Mesendoderm (in vitro differentiated cells): ENCODE measurements around the gene ANKZF1.

ENCODE experiments used
- DNase-seq: peaks from one replicate; pipeline ENCODE4 v3.0.0; 2013
- H2AK5ac ChIP-seq: 2 replicates; pipeline ENCODE4 v1.6.1; 2013; ENCODE audit warnings: low read length, inconsistent platforms
- H2BK120ac ChIP-seq: 2 replicates; pipeline ENCODE4 v1.6.1; 2013; ENCODE audit warnings: low read depth, mild to moderate bottlenecking, low read length, moderate library complexity, mixed read lengths
- H2BK15ac ChIP-seq: replicated peaks from 2 replicates; pipeline ENCODE4 v1.6.1; 2013; ENCODE audit warnings: low read depth, mild to moderate bottlenecking, moderate library complexity
- H2BK5ac ChIP-seq: 2 replicates; pipeline ENCODE4 v1.6.1; 2013; ENCODE audit warnings: low read length, inconsistent platforms
- H3K18ac ChIP-seq: 2 replicates; pipeline ENCODE4 v1.6.1; 2013; ENCODE audit warnings: mild to moderate bottlenecking, low read length, mixed read lengths
- H3K23ac ChIP-seq: one replicate; pipeline ENCODE4 v1.6.1; 2013; ENCODE audit warnings: low read length
- H3K27ac ChIP-seq: 2 replicates; pipeline ENCODE4 v1.5.1; 2013; ENCODE audit warnings: low read depth, mild to moderate bottlenecking, inconsistent platforms, low read length, moderate library complexity
- H3K27me3 ChIP-seq: 2 replicates; pipeline ENCODE4 v1.6.1; 2013; ENCODE audit warnings: low read length, control low read depth, mild to moderate bottlenecking, inconsistent platforms; ENCODE audit not compliant: insufficient read depth, poor library complexity
- H3K36me3 ChIP-seq: 2 replicates; pipeline ENCODE4 v1.6.1; 2013; ENCODE audit warnings: low read length, inconsistent platforms; ENCODE audit not compliant: control insufficient read depth, insufficient read depth
- H3K4ac ChIP-seq: one replicate; pipeline ENCODE4 v1.6.1; 2013; ENCODE audit warnings: low read depth, mild to moderate bottlenecking, low read length, moderate library complexity
- H3K4me1 ChIP-seq: 2 replicates; pipeline ENCODE4 v1.6.1; 2013; ENCODE audit warnings: low read depth, low read length, inconsistent platforms; ENCODE audit not compliant: control insufficient read depth
- H3K4me2 ChIP-seq: 2 replicates; pipeline ENCODE4 v1.6.1; 2013; ENCODE audit warnings: low read length
- H3K4me3 ChIP-seq: 2 replicates; pipeline ENCODE4 v1.5.1; 2013; ENCODE audit warnings: mild to moderate bottlenecking, low read length
- H3K56ac ChIP-seq: one replicate; pipeline ENCODE4 v1.6.1; 2013; ENCODE audit warnings: low read length
- H3K79me1 ChIP-seq: 2 replicates; pipeline ENCODE4 v1.6.1; 2013; ENCODE audit warnings: low read length, inconsistent platforms
- H3K79me2 ChIP-seq: 2 replicates; pipeline ENCODE4 v1.6.1; 2013; ENCODE audit warnings: mild to moderate bottlenecking, low read length; ENCODE audit not compliant: control insufficient read depth, insufficient read depth
- H3K9ac ChIP-seq: 2 replicates; pipeline ENCODE4 v1.6.1; 2013; ENCODE audit warnings: low read length, inconsistent platforms
- H4K5ac ChIP-seq: one replicate; pipeline ENCODE4 v1.6.1; 2013; ENCODE audit warnings: low read length
- H4K8ac ChIP-seq: one replicate; pipeline ENCODE4 v1.6.1; 2013; ENCODE audit warnings: low read depth, mild to moderate bottlenecking, control low read depth, low read length, moderate library complexity
- WGBS: extraction: QIAGEN DNeasy Blood & Tissue Kit; methylation state at CpG from one replicate; pipeline ENCODE4 v1.1.7; 2013; ENCODE audit warnings: low lambda C conversion rate, missing lambda C conversion rate; ENCODE audit not compliant: insufficient coverage; ENCODE audit errors: extremely low coverage; 5-methylcytosine and 5-hydroxymethylcytosine counted together

ANKZF1 gene

DNA sequence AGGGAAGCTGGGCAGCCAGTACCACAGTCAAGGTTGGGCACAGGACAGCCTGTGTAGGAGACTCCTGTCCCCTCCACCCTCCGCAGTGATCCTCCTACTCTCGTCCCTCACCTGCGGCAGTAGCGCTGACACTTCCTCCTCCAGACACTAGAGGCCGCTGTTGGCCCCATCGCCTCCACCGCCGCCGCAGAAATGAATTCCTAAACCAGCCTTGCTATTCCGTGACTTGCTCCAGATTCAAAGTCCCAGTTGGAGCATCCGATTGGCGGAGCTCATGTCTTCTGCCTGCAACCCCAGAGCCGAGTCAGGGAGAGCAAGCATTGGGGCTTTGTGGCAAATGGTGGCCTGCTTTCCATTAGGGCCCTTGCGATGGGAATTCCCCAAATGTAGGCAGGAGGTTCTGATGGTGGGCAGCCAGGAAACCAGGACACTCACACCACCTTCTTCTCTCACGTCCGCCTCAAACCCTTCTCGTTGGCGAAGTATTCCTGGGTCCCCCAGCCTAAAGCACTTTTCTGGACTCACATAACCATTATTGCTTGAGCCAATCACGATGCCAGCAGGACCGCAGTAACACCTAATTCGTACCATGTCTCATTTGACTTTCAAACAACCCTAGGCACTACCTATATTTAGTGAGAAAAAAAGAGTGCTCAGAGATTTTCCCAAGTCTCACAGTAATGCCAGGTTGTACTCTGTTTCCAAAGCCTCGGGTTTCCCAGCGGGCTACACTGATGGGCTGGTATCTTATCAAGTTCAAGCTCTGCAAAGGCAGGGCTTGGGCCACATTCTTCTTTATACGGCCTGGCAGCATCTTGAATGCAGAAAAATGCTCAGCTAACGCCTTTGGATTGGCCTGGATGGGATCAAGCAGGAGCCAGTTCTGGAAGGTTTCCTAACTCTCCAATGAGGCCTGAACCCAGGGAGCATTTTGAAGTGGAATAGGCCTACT is 48.4 kb downstream of the ANKZF1 start:
- Histone ChIP-seq H2BK15ac (no peak overlapping the region), H3K36me3 (no peaks in the 10 kb centered on the region), H3K27me3 (no peaks in the 10 kb centered on the region), H3K79me2 (no peaks in the 10 kb centered on the region), H2AK5ac (no peak overlapping the region), H3K23ac (peak overlapping the region; percentile 83), H3K9ac (peak overlapping the region; percentile 74), H2BK5ac (peak overlapping the region; percentile 66), H3K4ac (peak overlapping the region; percentile 61), H2BK120ac (peak overlapping the region; percentile 63), H4K8ac (peak overlapping the region; percentile 29), H3K79me1 (no peaks in the 10 kb centered on the region), H4K5ac (no peak overlapping the region), H3K4me1 (peaks cover 24% of the 10 kb centered on the region), H3K27ac (peak overlapping the region; percentile 94), H3K18ac (peak overlapping the region; percentile 73), H3K56ac (peak overlapping the region; percentile 52), H3K4me3 (no peak overlapping the region), H3K4me2 (no peak overlapping the region)
- no CpG with 5 or more reads among the region's 25 CpGs for WGBS
- peak; percentile 94 for DNase-seq

DNA sequence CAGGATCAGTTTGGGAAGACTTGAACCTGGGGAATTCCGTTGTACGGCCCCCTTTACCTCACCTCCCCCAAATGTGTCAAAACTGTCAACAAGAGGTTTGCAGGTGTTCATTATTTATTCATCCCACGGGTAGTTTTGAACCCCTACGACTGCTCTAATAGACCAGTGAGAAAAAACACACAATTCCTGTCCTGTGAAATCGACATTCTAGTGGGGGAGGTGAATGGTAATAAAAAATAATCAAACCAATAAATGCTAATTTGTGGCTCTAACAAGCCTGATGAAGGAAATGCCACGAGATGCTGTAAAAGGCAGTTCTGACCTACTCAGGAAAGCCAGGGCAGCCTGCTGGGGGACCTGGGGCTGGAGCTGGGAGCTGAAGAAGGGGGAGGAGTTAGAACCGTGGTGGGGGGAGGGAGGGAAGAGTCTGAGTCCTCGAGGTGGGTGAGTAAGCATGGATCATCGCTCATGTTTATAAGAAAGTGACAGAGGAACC is 49.1 kb downstream of the ANKZF1 start:
- Histone ChIP-seq H2BK15ac (no peak overlapping the region), H3K18ac (peak overlapping the region; percentile 73), H3K27ac (peak overlapping the region; percentile 94), H3K79me1 (no peaks in the 10 kb centered on the region), H2BK5ac (peak overlapping the region; percentile 66), H3K9ac (peak overlapping the region; percentile 74), H3K4me1 (peaks cover 24% of the 10 kb centered on the region), H4K5ac (no peak overlapping the region), H4K8ac (peak overlapping the region; percentile 29), H3K56ac (peak overlapping the region; percentile 28), H3K36me3 (no peaks in the 10 kb centered on the region), H3K79me2 (no peaks in the 10 kb centered on the region), H3K23ac (peak overlapping the region; percentile 83), H3K27me3 (no peaks in the 10 kb centered on the region), H3K4me2 (peak overlapping the region; percentile 56), H3K4me3 (peak overlapping the region; percentile 10), H2BK120ac (no peak overlapping the region), H2AK5ac (no peak overlapping the region), H3K4ac (peak overlapping the region; percentile 61)
- WGBS = no CpG with 5 or more reads among the region's 9 CpGs
- no peak for DNase-seq

DNA sequence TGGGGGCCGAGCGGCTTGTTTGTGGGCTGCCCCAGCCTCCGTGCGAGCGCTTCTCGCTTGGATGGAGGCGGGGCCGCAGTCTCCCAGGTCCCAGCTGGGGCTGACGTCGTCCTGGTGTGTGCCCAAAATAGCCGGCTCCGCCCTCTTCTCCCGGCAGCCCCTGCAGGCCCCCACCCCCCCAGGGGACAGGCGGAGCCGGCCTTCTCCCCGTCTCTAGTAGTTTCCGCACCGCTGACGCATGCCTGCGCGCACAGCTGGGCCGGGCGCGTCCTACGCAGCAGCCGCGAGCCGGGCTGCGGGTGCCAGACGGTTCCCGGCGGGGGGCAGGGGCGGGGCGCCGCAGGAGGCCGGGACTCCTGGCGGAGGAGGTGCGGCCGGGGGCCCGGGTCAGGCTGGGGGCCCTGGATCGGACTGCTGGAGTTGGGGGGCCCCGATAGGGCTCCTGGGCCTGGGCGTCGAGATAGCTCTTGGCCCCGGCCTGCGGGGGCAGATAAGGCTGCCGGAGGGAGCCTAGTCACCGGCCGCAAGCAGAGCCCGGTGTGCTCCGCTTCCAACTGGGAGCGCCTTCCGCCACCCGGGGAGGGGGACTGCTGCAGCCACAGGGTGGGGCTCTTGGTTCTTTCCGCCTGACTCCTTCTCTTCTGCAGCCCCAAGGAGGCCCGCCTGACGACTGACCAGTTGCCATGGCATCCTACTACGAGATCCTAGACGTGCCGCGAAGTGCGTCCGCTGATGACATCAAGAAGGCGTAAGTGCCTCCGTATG is 49.7 kb downstream of the ANKZF1 start, which contains the start of gene DNAJB2:
DNAJB2 (plus strand) TSS at position 216 of the 765 bp plus-strand sequence; CDS start at position 684, 468 bp downstream.
- Histone ChIP-seq H3K4me2 (peak within 1 kb of the TSS; percentile 71), H2BK15ac (no peak within 1 kb of the TSS), H3K79me2 (no peaks in the 10 kb centered on the region), H3K27me3 (no peaks in the 10 kb centered on the region), H3K4ac (peak within 1 kb of the TSS; percentile 61), H3K4me3 (peak within 1 kb of the TSS; percentile 15), H4K5ac (no peak within 1 kb of the TSS), H2BK120ac (peak within 1 kb of the TSS; percentile 96), H4K8ac (peak within 1 kb of the TSS; percentile 95), H3K36me3 (no peaks in the 10 kb centered on the region), H3K4me1 (peaks cover 21% of the 10 kb centered on the region), H3K56ac (peak within 1 kb of the TSS; percentile 87), H3K79me1 (no peaks in the 10 kb centered on the region), H3K18ac (peak within 1 kb of the TSS; percentile 88), H3K9ac (peak within 1 kb of the TSS; percentile 74), H3K27ac (peak within 1 kb of the TSS; percentile 99), H2BK5ac (peak within 1 kb of the TSS; percentile 88), H2AK5ac (peak within 1 kb of the TSS; percentile 24), H3K23ac (peak within 1 kb of the TSS; percentile 83)
- DNase-seq = peak; percentile 99
- no CpG with 5 or more reads among the region's 65 CpGs for WGBS

DNA sequence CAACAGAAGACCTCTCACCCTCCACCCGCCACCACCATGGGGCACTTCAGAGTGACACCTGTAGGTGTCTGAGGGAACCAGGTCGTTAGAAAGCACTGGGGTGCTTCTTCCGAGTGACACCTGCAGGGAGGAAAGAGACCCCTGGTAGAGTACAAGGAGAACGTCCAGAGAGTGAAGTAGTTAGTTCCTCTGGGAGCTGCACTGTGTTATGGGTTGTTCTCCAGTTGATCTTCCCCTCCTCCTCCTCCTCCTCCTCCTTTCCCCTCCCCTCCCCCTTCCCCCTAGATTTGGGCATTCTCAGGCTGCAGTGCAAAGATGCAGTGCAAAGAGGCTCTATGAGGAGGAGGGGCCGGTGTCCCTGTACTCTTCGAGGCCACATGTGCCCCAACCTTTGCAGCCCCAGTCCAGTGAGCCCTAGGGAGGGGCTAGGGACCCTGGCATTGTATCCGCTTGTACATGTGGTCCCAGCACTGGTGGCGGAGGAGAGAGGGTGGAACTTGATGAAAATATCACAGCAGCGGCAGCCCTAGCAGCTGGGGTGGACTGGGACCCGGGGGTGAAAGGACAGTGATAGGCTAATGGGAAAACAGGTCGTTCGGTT is 50.4 kb downstream of the ANKZF1 start:
- WGBS = no CpG with 5 or more reads among the region's 12 CpGs
- H3K79me1 ChIP-seq = no peaks in the 10 kb centered on the region

DNA sequence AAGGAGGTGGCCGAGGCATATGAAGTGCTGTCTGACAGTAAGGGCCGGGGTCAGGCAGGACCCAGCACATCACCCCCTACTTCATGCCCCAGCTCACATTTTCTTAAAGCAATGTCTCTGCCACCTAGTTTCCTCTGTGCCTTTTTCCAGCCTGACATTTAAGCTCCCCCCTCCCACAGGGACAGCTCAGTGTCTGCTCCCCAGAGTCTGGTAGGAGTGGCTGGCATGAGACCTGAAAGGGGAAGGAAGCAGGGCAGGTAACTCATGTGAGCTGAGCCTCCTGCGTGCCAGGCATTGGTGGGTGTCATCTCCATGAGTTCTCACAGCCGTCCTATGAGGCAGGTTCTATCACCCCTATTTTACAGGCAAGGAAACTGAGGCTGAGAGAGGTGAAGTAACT is 51.0 kb downstream of the ANKZF1 start:
- no peaks in the 10 kb centered on the region for H3K79me2 ChIP-seq
- peak overlapping the region; percentile 87 for H3K56ac ChIP-seq
- no peak overlapping the region for H3K4ac ChIP-seq
- H3K27ac ChIP-seq = peak overlapping the region; percentile 99
- no peak overlapping the region for H3K23ac ChIP-seq
- no peaks in the 10 kb centered on the region for H3K79me1 ChIP-seq
- no peak overlapping the region for H4K8ac ChIP-seq
- peak overlapping the region; percentile 19 for H2BK120ac ChIP-seq
- H3K27me3 ChIP-seq = no peaks in the 10 kb centered on the region
- no peaks in the 10 kb centered on the region for H3K36me3 ChIP-seq
- H3K4me1 ChIP-seq = peaks cover 21% of the 10 kb centered on the region
- peak overlapping the region; percentile 88 for H3K18ac ChIP-seq
- peak overlapping the region; percentile 2 for H2AK5ac ChIP-seq
- H3K4me2 ChIP-seq = no peak overlapping the region
- H3K9ac ChIP-seq = peak overlapping the region; percentile 74
- no CpG with 5 or more reads among the region's 4 CpGs for WGBS
- peak overlapping the region; percentile 28 for H2BK5ac ChIP-seq
- no peak overlapping the region for H4K5ac ChIP-seq
- no peak for DNase-seq
- no peak overlapping the region for H3K4me3 ChIP-seq
- H2BK15ac ChIP-seq = no peak overlapping the region

More for the DNA sequence above, 50.4 kb downstream of the ANKZF1 start:
- H3K79me2 ChIP-seq = no peaks in the 10 kb centered on the region
- H3K27me3 ChIP-seq = no peaks in the 10 kb centered on the region
- DNase-seq = no peak
- H3K4me2 ChIP-seq = peak overlapping the region; percentile 71
- H3K36me3 ChIP-seq = no peaks in the 10 kb centered on the region
- peak overlapping the region; percentile 87 for H3K56ac ChIP-seq
- peak overlapping the region; percentile 88 for H2BK5ac ChIP-seq
- peak overlapping the region; percentile 99 for H3K27ac ChIP-seq
- no peak overlapping the region for H4K8ac ChIP-seq
- H3K4ac ChIP-seq = peak overlapping the region; percentile 44
- H3K4me1 ChIP-seq = peaks cover 21% of the 10 kb centered on the region
- peak overlapping the region; percentile 24 for H2AK5ac ChIP-seq
- H3K9ac ChIP-seq = peak overlapping the region; percentile 74
- no peak overlapping the region for H2BK15ac ChIP-seq
- H2BK120ac ChIP-seq = peak overlapping the region; percentile 96
- no peak overlapping the region for H4K5ac ChIP-seq
- peak overlapping the region; percentile 15 for H3K4me3 ChIP-seq
- peak overlapping the region; percentile 88 for H3K18ac ChIP-seq
- peak overlapping the region; percentile 82 for H3K23ac ChIP-seq
